ENCODE measurements around the gene DHH. TPM values are rescaled to one million over a fixed set of nuclear protein-coding genes. Genes with fewer than 3 reads are reported as not detected.

Gene DHH
- total and polyA plus RNA-seq, 10 of the 15 experiments (the other 5 are each of a cell fraction or from before 2014, with no cell fraction given), result 0.01 TPM; not detected in 9

DNA sequence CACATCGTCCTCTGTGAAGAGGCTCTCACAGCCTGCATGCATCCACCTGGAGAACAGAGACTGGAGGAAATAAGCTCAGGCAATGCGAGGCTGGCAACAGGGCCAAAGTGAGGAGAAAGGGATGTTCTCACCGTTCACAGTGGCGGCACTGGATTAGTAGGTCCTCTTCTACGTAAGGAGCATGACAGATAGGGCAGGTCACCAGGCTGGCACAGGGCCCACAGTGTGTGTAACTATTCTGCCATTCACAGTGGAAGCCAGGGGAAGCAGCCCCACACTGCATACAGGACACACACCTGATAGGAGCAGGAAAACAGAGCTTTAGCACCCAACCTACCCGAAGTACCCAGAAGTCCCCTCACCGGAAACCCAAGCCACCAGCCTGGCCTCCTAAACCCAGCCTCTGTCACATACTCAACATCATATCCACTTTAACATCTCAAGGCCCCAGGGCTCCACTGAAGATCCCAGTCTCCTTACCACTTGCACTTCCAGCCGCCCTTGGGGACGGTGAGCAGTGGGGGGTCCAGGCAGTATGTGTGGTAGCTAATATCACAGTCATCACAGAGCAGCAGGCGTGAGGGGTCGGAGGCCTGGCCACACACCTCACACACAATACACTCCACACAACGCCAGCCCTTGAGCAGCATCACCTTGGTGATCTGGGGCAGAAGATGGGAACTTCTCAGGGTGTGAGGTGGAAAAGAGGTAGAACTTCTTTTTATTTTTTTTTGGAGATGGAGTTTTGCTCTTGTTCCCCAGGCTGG lies 48.3 kb downstream of the DHH start:
- H3K36me3 ChIP-seq (ENCODE audit: control insufficient read depth in 2 of 2, insufficient read depth in 2 of 2, low read length in 1 of 2), result peaks cover 40 to 75% of the 10 kb centered on the region in 2 experiments

More for the DNA sequence above, 48.3 kb downstream of the DHH start:
- H3K9me3 ChIP-seq (replicated peaks; ENCODE audit: control insufficient read depth, insufficient read depth, low read length), result no peaks in the 10 kb centered on the region
- SMC1A ChIA-PET (ENCODE audit: uncharacterized antibody, unreplicated experiment), result no interaction called here
- FAIRE-seq (no peak), ATAC-seq (no peak), DNase-seq (ENCODE audit: low read depth, low spot score) (no peak)
- in situ Hi-C loops (cut with MboI) (no loop called here), intact Hi-C loops (cut with micrococcal nuclease; ENCODE audit: unreplicated experiment) (no loop called here)
- H3K4me2 ChIP-seq (ENCODE audit: control insufficient read depth, insufficient read depth), result no peak overlapping the region
- H3K27ac ChIP-seq (ENCODE audit: control insufficient read depth, insufficient read depth), result no peak overlapping the region
- H3K27me3 ChIP-seq (replicated peaks in 1 of 2; ENCODE audit: control insufficient read depth in 2 of 2, insufficient read depth in 2 of 2, low read length in 1 of 2), result no peaks in the 10 kb centered on the region
- CTCF ChIA-PET, result interaction anchor here (0.6 to 4.4 kb wide), 5 partner anchors 12 to 217 kb away, joined by 3 to 44 read pairs (median 4); partner anchors contain the start of gene DDN
- H2AFZ ChIP-seq (ENCODE audit: control insufficient read depth, low read depth, low read length), result no peak overlapping the region
- no peak overlapping the region for H3K4me3 ChIP-seq
- no TSS peak for BruUV-seq (replicated peaks)
- no peaks in the 10 kb centered on the region for H3K79me2 ChIP-seq (ENCODE audit: control insufficient read depth, insufficient read depth, low read length)
- H4K20me1 ChIP-seq (ENCODE audit: control insufficient read depth, insufficient read depth), result no peaks in the 10 kb centered on the region
- WGBS (ENCODE audit: insufficient coverage, insufficient replicate concordance, low lambda C conversion rate, missing lambda C conversion rate), result 90% methylated on average over 12 of the region's 12 CpGs
- TF ChIP-seq SUZ12 (IDR thresholded peaks at IDR 0.05; ENCODE audit: unreplicated experiment) (no peak), NR2C2 (IDR thresholded peaks at IDR 0.05; ENCODE audit: borderline replicate concordance, control insufficient read depth, insufficient read length, low read depth) (no peak), ASH2L (IDR thresholded peaks at IDR 0.05; ENCODE audit: borderline replicate concordance, low read depth) (no peak), NR2C1 (IDR thresholded peaks at IDR 0.05) (no peak), PML (IDR thresholded peaks at IDR 0.05; ENCODE audit: low read length) (no peak)
- TF ChIP-seq, protein P1, sequence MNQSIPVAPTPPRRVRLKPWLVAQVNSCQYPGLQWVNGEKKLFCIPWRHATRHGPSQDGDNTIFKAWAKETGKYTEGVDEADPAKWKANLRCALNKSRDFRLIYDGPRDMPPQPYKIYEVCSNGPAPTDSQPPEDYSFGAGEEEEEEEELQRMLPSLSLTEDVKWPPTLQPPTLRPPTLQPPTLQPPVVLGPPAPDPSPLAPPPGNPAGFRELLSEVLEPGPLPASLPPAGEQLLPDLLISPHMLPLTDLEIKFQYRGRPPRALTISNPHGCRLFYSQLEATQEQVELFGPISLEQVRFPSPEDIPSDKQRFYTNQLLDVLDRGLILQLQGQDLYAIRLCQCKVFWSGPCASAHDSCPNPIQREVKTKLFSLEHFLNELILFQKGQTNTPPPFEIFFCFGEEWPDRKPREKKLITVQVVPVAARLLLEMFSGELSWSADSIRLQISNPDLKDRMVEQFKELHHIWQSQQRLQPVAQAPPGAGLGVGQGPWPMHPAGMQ (IDR thresholded peaks at IDR 0.05; ENCODE audit: borderline replicate concordance), result no peak
- no peak overlapping the region for H3K9ac ChIP-seq (ENCODE audit: control insufficient read depth, insufficient read depth, low read length)
- POLR2A ChIA-PET, result interaction anchor here (0.7 to 1.1 kb wide), 4 partner anchors 11 to 396 kb away, joined by 3 to 9 read pairs (median 6); no protein-coding TSS in a partner anchor
- H3K4me1 ChIP-seq (ENCODE audit: control insufficient read depth, insufficient read depth, low read length), result no peaks in the 10 kb centered on the region
- RAD21 ChIA-PET (ENCODE audit: unreplicated experiment), result interaction anchor here (0.5 kb wide), 1 partner anchor 189 kb away, joined by 3 read pairs; no protein-coding TSS in a partner anchor
